G401 (cell line): ENCODE results near the gene XAF1. TPM values are rescaled to one million over a fixed set of nuclear protein-coding genes. Genes with fewer than 3 reads are reported as not detected.
"Not testable (repeated sequence)": the region's sequence is repeated elsewhere in the genome, so short reads cannot be mapped to it uniquely, and the experiment has no call there.

Source experiments
- DNase-seq: peaks from one replicate; pipeline ENCODE4 v3.0.0-alpha.2; 2015; ENCODE audit warnings: low spot score
- in situ Hi-C: cut with HindIII; loops from 2 replicates; pipeline ENCODE4 v1.10.0; 2016; ENCODE audit warnings: low sequenced_read_pairs, mixed read lengths
- total RNA-seq: library from RNA; depleted of rRNA; stranded (reverse); fragments of >200 nt; shearing (Covaris generic); gene quantifications from 2 replicates; pipeline ENCODE4 v1.2.3, GENCODE V29; 2014

The XAF1 gene
- total RNA-seq, 1 experiment from 2014 or later = not detected

DNA sequence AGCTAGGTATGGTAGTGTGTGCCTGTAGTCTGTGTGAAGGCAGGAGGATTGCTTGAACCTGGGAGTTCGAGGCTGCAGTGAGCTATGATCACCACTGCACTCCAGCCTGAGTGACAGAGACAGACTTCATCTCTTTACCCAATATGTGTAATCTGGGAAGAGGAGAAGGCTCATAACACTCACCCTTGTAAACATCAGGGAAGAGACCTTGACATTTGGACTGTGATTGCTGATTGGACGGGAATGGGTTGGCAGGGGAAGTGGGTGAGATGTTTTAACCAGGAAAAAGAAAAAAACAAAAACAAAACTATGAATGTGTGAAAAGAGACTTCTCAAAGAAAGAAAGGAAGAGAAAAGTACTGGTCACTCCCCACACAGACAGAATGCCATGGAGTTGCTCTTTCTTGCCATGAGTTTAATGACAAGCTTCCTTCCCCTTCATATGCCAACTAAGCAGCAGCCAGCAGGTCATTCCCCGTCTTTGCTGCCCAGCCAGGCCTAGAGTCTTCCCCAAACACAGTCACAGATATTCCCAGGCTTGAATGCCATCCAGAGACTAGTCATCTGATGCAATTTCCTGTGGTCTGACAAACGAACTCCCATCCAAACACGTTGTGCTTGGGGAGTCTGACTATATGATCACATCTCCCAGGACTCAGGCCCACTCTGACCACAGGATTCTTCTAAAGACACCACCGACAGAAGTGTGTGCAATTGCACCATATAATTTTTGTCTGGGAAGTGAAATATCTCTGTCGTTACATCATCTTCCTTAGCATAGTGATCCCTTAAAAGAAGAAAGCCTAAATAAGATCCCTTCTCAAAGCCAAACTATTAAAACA lies 3.6 kb upstream of the XAF1 start:
- in situ Hi-C loops = no loop called here
- DNase-seq = no peak

GRCh38 chr17:6753006-6753445 lies 2.8 kb upstream of the XAF1 start:
- no peak for DNase-seq
- in situ Hi-C loops = no loop called here

- in situ Hi-C loops = no loop called here
- no peak for DNase-seq
Observed at GRCh38 chr17:6753546-6753945, 2.3 kb upstream of the XAF1 start.

GRCh38 chr17:6755281-6755680 lies 565 bp upstream of the XAF1 start:
- DNase-seq = no peak
- in situ Hi-C loops = no loop called here

GRCh38 chr17:6756425-6757031 lies 682 bp downstream of the XAF1 start:
- DNase-seq = no peak

GRCh38 chr17:6757747-6758146 lies 1.9 kb downstream of the XAF1 start:
- in situ Hi-C loops = no loop called here
- DNase-seq = no peak

More at GRCh38 chr17:6756425-6757031, 682 bp downstream of the XAF1 start:
- in situ Hi-C loops = no loop called here

- DNase-seq = no peak
- in situ Hi-C loops = no loop called here
Observed at GRCh38 chr17:6761779-6762178, 5.9 kb downstream of the XAF1 start.

DNA sequence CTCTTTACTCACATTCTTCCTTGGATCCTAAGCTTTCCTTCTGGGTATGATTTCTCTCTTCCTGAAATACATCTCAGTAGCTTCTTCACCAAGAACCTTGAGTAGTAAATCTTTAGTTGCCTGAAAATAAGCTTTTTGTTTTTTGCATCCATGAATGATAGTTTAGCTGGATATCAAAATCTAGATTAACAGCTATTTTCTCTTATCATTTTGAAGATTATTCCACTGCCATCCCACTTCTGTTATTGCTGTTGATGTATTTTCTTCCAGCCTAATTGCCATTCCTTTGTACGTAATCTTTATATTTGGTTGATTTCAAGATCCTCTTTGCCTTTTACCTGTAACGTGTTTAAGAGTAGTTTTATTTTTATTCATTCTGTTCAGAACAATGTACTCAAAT lies 12.6 kb downstream of the XAF1 start:
- no peak for DNase-seq
- in situ Hi-C loops = no loop called here

DNA sequence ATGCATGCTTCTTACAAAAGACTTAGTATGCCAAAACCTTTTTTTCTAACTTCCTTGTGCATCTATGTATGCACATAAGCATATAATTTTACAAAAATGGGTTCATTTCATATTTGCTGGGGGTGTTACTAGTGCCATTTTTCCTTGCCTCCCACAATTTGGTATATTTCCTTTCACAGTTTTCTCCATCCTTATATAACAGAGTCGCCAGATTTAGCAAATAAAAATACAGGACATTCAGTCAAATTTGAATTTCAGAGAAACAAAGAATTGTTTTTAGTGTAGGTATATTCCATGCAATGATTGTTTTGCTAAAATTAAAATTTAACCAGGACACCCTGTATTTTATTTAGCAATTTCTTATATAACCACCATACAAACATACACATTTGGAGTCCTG lies 16.2 kb downstream of the XAF1 start:
- DNase-seq = no peak
- in situ Hi-C loops = no loop called here

DNA sequence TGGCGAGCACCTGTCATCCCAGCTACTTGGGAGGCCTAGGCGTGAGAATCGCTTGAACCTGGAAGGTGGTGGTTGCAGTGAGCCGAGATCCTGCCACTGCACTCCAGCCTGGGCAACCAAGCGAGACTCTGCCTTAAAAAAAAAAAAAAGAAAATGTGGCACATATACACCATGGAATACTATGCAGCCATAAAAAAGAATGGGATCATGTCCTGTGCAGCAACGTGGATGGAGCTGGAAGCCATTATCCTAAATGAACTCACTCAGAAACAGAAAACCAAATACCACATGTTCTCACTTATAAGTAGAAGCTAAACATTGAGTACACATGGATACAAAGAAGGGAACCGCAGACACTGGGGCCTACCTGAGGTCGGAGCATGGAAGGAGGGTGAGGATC lies 19.1 kb downstream of the XAF1 start:
- in situ Hi-C loops, DNase-seq: not testable (repeated sequence)

DNA sequence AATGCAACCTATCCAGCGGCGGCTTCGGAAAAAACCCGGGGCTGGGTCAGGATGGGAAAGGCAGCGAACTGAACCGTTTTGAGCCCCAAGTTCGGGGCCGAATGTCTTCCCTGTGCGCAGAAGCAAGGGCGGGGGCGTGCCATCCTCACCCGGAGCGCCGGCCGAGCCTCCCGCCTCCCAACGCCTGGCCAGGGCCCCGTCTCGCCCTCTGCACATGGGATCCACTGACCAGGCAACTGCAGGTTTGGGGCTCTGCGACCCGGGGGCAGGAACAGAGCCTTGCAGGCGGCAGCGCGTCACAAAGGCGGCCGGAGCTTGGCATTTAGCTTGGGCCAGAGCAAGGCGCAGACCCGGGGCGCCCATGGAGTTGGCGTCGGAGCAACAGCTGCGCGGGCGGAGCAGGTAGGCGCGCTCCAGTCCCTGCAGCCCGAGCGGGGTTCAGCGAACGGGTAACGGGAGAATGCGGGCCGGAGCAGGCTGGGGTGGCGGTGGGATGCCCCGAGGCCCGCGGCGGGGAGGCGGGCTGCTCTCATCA lies 20.1 kb downstream of the XAF1 start, which contains the start of gene FBXO39:
FBXO39 (plus strand) TSS at position 345 of the 535 bp plus-strand sequence. CDS start 3,654 bp downstream, outside the sequence.
- no peak for DNase-seq
- in situ Hi-C loops = no loop called here

DNA sequence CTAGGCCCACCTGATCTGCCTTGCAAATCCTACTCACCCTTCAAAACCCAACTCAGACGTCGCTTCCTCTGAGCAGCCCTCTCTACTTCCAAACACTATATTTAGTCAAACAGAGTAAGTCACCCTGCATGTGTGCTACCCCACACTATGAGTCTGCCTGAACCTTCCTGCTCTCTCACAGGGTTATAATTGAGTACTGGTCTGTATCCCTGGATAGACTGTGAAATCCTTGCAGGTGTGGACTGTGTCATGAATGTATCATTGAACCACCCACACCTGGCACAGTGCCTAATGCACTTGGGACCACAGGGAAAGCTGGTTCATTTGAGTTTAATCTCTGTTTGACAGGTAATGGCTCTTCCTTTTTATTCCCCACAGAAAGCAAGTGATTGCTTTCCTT lies 23.6 kb downstream of the XAF1 start:
- DNase-seq = no peak
- in situ Hi-C loops = no loop called here

DNA sequence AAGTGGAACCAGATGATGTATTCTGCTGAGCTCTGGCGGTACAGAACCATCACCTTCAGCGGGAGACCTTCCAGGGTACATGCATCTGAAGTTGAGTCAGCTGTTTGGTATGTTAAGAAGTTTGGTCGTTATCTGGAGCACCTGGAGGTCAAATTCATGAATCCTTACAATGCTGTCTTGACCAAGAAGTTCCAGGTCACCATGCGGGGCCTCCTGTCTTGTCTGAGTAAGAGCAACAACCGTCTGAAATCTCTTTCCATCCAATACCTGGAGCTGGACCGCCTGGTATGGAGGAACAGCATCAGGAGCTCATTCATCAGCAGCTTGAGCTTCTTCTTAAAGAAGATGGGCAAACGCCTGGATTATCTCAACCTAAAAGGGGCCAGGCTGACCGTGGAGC lies 24.2 kb downstream of the XAF1 start:
- DNase-seq = no peak
- in situ Hi-C loops = no loop called here

DNA sequence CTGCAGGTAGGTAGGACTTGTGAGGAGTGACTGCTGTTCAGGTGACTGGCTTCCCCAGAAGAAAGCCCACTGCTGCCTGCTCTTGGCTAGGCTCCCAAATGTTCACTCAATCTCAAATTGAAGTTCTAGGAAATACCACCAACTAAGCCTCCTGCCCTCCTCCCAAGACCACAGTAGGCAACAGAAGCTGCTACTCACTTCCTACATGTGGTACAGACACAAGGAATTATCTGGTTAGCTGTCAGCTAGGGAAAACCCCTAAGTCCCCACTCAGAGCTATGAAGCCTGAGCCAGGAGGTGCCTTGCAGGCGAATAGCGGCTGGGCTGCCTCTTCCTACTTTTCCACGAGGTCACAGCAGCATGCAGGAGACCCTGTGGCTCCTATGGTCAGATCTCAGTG lies 25.0 kb downstream of the XAF1 start:
- no peak for DNase-seq
- in situ Hi-C loops = no loop called here

DNA sequence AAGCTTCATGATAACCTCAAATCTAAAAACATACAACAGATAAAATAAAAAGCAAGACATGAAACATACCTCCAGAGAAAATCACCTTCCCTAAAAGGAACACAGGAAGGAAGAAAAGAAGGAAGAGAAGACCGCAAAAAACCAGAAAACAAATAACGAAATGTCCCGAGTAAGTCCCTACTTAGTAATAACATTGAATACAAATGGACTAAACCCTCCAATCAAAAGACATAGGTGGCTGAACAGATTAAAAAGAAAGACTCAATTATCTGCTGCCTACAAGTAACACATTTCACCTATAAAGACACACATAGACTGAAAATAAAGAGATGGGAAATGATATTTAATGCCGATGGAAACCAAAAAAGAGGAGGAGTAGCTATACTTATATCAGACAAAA lies 26.4 kb downstream of the XAF1 start:
- DNase-seq = no peak
- in situ Hi-C loops = no loop called here

DNA sequence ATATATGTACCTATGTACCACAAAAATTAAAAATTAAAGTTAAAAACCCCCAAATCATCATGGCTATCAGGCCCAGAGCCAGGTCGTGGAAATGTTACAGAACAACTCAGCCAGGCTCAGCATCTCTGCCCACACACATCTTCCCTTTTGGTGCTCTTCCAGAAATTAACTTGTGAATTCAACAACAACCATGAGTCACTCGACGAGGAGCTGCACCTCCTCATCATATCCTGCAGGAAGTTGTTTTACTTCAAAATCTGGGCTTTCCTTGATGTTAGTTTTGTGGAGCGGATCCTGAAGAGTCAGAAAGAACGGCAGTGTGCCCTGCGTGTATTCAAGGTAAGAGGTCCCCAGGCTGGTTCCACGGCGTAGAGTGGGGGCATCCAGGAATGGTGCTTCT lies 30.8 kb downstream of the XAF1 start:
- in situ Hi-C loops = no loop called here

DNA sequence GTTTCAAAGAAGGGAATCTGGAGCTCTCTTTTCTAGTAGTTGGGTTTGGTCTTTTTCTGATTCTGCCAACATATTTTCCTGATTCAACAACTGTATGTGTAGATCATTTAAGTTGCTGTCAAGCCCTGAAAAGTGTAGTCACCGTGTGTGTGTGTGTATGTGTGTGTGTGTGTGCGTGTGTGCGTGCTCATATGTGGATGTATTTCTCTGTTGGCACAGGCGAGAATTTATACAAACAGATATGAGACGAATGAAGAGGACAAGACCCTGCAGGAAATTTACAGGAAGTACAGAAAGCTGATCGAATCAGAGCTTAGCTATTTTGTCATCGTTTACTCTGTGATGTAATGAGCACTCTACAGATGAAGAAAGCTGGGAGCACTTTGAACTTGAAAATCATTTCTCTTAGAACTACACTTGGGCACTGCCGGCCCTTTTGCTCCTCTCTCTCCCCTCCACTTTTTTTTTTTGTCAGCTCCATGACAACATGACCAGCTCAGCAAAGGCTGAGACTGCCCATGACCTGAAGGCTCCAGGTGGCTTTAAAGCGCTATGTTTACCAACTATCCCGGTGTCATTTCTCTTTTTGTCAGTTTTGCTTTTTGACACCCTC lies 31.3 kb downstream of the XAF1 start:
- in situ Hi-C loops = no loop called here
- DNase-seq = no peak

More for the DNA sequence above, 30.8 kb downstream of the XAF1 start:
- no peak for DNase-seq

- no peak for DNase-seq
- in situ Hi-C loops = no loop called here
Observed at GRCh38 chr17:6789146-6789545, 33.3 kb downstream of the XAF1 start.

DNA sequence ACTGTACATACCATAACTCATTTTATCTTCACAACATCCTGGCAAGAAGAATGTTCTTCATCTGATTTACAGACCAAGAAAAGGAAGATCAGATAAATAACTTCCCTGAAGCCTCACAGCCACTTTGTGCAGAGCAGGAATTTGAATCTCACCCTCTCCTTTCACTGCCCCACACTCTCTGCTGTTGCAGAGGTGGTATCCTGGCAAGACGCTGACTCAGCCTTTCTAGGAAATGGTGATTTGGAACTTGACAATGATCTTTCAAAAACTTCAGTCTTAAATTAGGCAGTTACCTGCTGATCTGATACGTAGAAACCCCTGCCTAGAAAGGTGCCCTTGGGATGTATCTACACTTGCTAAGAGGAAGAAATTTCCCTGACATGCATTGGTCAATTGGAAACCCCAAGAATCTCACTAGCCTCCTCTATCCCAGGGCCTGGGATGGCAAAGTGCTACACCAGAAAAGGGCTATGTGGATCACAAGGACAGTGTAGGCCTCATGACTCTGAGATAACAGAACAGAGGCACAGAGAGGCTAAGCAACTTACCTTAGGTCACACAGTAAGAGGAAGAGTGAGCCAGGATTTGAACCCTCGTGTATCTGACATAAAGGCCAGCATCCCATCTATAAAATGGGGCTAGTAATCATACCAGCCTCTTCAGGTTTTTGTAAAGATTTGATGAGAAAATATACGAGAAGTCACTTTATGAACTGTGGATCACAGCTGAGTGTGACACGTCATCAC lies 38.1 kb downstream of the XAF1 start:
- DNase-seq = no peak
- in situ Hi-C loops = no loop called here
